DMS 273 (cell line): ENCODE results near the gene TTI1.
A peak's percentile ranks its signal among the peaks of the same experiment; 100 is the strongest.

Experiments used
- DNase-seq: peaks from one replicate; lab custom pipeline; 2025; ENCODE audit not compliant: unreplicated experiment; lab: John Stamatoyannopoulos, UW

The TTI1 gene

DNA sequence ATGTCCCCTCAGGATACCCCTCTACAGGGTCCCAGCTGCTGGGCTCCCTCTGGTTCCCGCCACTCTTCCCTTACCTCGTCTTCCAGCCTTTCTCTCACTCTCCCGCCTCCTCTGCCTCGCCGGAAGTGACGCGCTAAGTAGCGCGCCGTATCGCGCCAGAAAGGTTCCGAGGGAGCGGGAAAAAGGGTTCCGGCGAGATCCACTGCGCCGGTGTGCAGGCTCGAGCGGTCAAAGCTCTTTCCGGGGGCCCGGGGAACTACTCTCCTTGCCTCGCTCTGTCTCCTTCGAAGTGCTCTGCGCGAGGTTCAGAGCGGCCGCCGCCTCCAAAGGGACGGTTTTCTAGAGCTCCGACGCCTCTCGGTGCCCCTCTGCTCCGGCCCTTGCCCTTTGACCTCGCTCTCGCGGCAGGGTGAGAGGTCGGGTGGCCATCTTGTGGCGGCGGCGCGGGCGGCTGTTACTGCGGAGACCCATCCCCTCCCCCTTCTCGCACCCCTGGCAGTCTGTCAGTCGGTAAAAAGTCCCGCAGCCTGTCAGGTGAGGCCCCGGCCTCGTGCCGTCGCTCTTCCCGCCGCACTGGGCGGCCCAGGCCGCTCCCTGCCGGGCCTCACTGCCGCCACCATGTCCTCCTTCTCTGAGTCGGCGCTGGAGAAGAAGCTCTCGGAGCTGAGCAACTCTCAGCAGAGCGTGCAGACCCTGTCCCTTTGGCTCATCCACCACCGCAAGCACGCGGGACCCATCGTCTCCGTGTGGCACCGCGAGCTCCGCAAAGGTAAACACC is at the start of gene TTI1, which contains the start of gene RPRD1B:
TSS of gene TTI1 (minus strand) at position 127 of the 778 bp plus-strand sequence. CDS start 19,640 bp downstream, outside the sequence.
TSS of gene RPRD1B (plus strand) at position 417 of the 778 bp plus-strand sequence. CDS start at position 619, 202 bp downstream.
- DNase-seq = peak; percentile 98

DNA sequence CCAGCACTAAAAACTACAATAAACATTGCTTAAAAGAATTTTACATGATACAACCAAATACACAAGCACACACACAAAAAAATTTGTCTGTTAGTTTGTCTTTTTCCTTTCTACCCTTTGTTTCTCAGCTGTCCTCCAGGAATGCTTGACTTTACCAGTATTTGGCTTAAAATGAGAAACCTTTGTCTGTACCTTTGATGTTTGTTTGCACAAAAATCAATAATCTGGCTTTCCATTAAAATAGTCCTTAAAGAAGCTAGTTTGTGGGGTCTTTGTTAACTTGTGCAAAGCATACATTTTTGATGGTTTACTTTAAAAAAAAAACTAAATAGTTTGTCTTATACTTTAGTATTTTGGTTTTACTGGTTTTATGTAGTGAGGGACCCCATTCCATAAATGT is 49.6 kb upstream of the TTI1 start:
- DNase-seq = no peak

DNA sequence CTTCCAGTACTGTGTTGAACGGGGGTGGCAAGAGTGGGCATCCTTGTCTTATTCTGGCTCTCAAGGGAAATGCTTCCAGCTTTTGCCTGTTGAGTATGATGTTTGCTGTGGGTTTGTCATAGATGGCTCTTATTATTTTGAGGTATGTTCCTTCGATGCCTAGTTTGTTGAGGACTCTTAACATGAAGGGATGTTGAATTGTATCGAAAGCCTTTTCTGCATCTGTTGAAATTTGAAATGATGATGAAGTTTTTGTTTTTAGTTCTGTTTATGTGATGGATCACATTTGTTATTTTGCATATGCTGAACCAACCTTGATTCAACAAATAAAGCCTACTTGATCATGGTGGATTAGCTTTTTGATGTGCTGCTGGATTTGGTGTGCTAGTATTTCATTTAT is 48.3 kb upstream of the TTI1 start:
- DNase-seq = no peak

DNA sequence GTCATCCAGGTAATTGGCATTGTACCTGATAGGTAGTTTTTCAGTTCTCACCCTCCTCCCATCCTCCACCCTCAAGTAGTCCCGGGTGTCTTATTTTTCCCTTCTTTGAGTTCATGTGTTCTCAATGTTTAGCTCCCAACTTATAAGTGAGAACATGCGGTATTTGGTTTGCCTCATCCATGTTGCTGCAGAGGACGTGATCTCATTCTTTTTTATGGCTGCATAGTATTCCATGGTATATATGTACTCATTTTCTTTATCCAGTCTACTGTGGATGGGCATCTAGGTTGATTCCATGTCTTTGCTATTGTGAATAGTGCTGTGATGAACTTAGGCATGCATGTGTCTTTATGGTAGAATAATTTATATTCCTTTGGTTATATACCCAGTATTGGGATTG is 46.1 kb upstream of the TTI1 start:
- no peak for DNase-seq

DNA sequence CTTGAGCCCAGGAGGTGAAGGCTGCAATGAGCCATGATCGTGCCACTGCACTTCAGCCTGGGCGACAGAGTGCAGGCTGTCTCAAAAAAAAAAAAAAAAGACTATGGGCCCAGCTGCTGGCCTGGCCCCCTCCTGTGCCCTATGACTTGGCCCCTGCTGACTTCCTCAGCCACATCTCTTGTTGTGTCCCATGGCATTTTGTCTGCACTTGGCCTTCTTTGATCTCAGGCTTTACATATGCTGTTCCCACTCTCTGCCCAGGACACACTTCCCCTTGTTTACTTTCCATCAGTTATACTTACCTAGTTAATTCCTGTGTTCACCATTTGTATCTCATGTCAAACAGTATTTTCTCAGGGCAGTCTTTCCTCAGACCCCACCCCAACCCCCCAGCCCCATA is 44.8 kb upstream of the TTI1 start:
- DNase-seq = no peak

DNA sequence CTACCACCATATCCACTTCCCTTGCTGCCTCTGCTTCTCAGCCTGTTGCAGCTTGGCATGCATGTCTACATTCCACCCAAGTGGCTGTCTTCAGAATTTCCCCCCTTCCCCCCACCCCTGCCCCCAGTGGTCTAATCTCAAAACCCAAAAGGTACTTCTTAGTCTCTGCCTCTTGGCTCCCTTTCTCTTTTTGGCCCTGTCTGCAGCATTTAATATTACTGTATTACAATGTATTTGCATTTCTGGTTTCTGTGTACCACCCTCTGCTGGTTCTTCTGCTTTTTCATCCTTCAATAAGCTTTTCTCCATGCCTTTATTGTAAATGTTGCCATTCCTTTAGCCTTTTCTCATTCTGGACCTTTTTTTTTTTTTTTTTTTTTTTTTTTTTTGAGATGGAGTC is 43.3 kb upstream of the TTI1 start:
- no peak for DNase-seq

DNA sequence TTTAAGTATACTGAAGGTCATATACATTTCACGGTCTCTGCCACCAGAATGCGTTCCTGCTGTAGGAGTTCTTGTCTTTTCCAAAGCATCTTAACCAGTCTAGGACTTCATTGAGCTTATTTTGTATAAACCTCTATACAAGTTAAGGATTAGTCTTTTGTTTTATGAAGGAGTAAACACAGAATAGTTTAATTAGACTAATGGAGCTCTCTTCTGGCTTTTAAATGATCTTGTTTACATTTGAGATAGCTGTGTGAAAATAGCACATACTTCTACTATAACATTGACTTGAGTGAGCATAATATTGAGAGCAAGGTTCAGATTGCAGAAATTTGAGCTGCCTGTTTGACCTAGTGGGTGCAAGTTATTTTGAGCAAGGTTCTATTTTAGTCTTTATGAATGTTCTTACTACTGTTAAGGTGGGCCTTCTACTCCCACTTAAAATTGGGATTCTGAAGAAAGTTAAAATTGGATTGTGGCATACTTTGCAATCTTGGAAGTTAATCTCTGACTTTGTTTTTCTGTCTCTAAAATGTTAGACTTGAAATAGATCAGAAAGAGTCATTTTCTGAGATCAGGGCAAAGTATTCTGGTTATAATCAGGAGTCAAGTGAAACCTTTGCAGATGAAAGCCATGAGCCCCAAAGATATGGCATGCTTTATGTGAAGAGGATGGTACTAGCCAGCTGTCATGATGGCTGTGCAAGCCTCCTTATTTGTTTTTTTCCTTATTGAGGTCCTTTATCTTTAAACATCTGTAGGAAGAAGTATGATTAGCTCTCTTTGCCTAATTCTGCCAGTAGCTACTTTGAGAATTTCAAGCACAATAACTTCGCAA is 42.1 kb upstream of the TTI1 start:
- DNase-seq = no peak

DNA sequence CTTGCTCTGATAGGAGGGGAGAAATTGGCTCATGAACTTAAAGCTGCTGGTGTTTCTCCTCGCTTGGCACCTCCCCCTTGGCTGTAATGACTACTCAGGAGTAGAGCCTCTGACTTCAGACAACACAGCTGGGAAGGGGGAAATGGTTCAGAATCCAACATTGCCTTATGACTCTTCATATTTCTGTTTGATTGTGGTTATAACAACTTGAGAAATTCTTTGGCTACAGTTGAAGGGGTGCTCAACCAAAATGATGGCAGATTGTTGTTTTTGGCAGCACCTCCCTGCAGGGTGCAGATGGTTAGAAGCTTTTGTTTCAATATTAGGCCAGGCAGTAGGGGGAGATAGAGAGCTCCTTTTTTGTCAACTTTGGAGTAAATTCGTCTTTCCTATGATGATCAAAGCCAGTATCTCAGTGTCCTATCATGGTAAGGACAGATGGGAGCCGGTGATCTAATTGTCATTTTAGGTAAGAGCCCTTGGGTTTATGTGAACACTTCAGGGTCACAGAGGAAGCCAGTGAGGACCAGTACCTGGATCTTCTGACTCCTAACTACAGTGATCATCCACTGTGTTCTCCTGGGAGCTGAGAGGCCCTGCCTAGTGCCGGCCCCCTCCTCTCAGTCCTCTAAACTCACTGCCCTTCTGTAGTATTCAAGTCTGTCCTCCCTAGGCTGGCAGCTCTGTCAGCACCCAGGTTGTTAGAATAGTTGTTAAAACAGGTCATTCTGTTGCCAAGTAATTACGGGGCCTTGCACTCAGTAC is 40.2 kb upstream of the TTI1 start:
- peak; percentile 88 for DNase-seq

DNA sequence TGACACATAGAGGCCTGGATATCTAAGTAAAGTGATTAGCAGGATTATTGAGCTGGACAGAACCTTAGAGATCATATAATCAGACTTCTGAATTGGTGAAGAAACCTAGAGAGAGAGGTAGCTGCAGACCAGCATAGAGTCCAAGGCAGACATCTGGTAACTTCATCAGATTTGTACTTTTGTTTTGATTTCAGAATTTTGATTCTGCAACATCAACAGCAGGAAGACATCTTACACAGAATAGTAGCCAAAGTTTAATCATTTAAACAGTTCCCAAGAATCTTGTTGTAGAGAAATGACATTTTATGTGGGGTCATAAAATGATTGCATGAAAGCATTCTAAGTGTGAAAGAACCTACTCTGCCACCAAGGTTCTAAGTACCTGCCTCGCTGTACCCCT is 39.6 kb upstream of the TTI1 start:
- DNase-seq = no peak

DNA sequence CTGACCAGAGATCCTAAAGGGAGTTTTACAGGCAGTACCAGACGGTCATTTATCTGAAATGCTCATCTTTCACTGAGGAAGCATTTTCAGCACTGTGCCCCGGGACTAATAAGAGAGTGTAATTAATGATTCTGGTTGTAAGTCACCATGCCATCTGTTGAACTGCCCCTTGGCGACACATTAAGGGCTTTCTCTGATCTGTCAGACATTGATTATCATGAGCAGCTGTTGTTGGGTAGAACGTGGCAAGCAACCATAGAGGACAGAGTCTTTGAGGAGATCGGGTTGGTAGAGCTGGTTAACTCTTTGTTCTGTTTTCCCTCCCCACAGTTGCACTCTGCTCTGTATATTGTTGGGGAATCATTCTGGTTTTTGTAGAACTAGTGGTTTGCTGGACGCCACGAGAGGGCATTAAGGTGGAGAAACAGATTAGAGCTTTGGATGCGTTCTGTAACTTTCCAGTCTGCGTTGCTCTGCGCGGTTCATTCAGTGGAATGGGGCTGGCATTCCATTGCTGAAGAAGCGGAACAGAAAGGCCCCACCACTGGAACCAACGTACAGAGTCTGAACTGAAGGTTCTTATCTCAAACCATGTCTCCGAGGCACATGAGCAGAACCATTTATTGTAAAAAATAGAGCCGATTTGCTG is 34.6 kb upstream of the TTI1 start:
- DNase-seq = peak; percentile 61

DNA sequence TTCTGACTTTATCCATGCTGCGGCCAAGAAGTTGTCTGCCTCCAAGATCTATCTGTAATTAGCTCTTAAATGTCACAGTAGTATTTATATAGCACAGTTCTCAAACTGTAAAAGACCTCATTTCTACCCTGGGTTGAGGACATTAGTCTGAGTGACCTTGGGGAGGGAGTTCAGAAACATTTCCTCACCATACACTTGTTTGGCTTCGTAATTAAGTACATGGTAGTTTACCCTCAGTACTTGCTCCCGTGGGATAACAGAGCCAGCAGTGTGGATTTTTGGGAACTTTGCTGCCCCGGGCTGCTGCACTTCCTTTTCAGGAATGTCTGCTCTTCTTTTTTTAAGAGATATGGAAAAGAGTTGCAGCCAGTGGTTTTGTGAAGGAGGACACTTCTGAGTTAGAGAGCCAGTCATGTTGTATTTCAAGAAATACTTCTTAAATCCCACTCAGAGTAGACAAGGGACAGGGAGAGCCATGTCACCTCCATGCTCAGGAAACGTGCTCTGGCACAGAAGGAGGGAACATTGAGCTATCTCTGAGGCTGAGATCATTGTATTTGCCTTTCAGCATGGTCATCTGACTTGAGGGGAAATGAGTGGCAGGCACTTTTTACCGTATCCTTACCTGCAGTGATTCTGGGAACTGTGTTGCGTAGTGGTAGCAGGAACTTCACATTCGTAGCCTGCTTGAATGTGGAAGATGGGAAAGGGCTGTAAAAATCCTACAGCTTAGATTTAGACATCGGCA is 33.9 kb upstream of the TTI1 start:
- DNase-seq = peak; percentile 47

DNA sequence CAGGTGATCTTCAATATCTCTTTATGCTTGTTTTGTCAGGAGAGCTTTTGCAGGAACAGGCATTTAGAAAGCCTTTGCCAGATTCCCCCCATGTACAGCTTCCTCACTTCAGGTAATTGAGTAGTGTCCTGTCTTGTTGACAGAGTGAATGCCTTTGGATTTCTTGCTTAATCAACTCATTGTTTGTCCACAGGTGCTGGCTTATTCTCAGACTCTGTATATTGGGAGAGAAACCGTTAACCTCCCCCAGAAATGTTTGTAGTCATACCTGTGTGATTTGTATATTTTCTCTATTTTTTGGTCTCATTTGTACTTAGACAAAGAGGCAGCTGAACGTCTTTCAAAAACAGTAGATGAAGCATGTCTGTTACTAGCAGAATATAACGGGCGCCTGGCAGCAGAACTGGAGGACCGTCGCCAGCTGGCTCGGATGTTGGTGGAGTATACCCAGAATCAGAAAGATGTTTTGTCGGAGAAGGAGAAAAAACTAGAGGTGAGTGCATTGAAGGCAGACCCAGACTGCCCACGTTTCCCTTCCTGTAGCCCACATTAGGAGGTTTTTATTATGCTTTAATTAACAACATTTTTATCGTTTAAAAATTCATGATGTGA is 32.6 kb upstream of the TTI1 start:
- no peak for DNase-seq

DNA sequence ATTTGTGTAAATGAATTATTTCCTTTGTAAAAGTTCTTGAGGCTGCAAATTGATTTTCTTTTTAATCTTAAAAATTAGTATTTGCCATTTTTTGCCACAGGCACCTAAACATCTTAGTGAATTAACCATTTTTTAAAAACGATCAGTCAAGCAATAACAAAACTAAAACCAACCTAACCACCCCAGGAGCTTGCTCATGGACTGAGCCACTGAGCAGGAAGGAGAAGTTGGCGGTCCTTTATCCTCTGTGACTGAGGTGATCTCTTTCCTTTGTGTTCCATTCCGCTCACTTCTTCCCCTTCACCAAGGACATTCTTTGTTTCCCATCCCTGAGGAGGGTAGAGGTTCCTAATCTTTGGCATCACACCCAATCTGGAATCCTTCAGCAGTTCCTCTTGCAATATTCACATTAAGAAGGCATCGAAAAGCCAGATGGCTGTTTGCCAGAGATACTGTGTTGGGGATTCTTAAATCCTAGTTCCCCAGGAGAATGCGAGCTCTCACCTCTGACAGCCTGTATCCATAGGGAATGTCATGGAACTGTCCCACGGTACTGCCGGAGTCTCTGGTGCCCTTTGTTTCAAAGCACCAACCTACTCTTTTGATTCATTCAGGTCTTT is 30.8 kb upstream of the TTI1 start:
- DNase-seq = no peak

DNA sequence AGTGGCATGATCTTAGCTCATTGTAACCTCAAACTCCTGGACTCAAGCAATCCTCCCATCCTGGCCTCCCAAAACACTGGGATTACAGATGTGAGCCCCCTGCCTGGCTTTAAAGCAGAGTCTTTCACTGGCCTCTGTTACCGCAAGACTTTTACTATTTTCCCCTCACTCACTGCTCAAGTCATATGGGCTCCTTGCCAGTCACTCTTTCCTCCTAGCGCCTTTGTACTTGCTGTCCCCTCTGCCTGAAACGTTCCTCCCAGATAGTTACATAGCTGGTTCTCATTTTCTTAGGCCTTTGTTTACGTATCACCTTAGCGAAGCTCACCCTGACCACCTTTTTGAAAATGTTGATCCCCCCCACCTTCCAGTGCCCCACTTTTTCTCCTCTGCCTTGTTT is 29.6 kb upstream of the TTI1 start:
- DNase-seq = no peak

DNA sequence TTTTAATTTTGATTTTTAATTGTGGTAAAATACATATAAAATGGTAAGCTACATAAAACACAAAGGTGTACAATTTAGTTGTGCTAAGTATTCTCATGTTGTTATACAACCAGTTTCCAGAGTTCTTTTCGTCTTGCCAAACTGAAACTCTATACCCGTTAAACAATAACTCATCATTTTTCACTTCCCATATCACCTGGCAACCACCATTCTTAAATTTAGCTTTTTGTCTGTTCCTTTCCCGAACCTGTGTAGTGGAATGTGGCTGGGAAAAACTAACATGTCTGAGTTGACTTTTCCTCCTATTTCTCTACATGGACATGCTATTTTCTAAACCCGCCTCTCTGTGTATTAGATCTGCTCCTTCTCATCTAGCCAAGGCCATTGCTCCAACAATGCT is 27.9 kb upstream of the TTI1 start:
- DNase-seq = no peak

DNA sequence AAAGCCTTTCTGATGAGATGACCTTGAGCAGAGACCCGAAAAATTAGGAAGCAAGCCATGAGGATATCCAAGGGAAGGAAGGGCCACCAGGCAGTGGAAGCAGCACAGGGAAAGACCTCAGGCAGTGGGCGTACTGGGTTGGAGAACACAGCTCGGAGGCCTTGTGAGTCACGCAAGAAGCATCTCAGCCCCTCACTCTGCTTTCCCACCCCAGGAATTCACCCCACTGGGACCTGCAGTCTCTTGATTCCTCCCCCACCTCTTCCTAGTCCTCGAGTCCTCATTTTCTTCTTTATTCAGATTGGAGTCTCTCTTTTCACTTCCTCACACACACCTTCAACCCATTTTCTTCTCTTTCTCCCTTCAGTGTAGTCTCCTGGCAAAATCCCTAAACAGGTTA is 27.3 kb upstream of the TTI1 start:
- no peak for DNase-seq

DNA sequence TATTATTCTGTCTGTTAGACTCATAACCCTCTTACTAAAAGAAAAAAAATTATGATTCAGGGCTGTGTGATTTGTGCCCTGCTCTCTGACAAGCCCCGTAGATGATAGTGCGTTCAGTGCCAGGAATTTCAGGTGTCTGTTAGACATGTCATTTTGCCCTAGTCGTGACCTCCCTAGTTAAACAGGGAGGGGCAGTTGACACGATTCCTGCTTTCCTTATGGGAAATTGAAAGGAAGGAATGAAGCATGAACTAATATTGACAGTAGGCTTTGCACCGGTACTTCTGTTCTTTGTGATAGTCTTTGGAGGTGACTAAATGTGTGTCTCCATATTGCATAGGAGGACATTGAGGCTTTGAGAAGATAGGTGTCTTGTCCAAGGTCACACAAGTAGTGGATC is 26.6 kb upstream of the TTI1 start:
- no peak for DNase-seq

DNA sequence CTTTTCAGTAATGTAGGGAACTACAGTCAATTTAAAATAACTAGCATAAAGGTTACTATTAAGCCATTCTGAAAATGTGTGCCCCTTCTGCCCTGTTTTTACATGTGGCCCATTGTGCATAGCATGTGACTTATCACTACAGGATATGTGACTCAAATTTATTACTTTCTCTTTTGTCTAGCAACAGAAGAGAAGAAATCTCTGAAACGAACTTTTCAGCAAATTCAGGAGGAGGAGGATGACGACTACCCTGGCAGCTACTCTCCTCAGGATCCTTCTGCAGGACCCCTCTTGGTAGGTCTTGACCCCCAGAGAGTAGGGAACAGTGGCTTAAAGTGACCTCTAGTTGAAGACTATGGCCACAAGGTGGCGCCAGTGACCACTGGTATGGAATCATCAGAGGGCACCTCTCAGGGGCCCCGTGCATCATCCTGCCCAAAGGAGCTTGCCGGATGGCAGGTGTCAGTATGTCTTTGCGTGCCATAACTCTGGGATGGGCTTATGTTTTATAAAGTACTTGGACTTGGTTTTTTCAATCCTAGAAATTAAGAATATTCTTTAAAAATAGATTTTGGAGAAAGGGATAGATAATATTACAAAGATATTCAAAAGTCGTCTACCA is 24.2 kb upstream of the TTI1 start:
- peak; percentile 92 for DNase-seq

DNA sequence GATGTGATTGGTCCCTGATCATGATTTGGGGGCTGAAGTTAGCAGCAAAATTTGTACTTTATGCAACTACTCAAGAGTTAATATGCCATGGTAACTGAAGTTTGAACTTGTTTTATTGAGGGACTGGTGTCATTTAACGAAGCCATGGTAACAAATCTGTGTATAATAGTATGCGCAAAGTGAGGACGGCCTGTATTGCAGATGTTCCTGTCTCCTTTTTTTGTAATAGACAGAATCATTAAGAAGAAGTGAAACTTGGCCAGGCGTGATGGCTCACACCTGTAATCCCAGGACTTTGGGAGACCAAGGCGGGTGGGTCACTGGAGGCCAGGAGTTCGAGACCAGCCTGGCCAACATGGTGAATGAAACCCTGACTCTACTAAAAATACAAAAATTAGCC is 22.6 kb upstream of the TTI1 start:
- no peak for DNase-seq
